GM12878 (cell line): Measurements from ENCODE around the gene TBC1D10A. TPM values are rescaled to one million over a fixed set of nuclear protein-coding genes. Genes with fewer than 3 reads are reported as not detected.
A peak's percentile ranks its signal among the peaks of the same experiment; 100 is the strongest.

Experiments
- ATAC-seq: fragments of 200-7000 bp; cut with Tn5 transposase; 3 replicates; pipeline ENCODE4 v1.9.1; 2020; ENCODE audit warnings: mild to moderate bottlenecking, moderate library complexity
- BruUV-seq: library from RNA; stranded (reverse); fragments of 400-500 nt; replicated peaks from 2 replicates; lab custom pipeline; 2021; lab: Mats Ljungman, UMichigan
- CTCF ChIA-PET: fragments of 300-600 bp; sonication (Branson Sonifier 250); formaldehyde crosslinking; extraction: SDS; loops from one replicate; lab custom pipeline; 2021; ENCODE audit warnings: inconsistent platforms; lab: Yijun Ruan, JAX
- POLR2A ChIA-PET: fragments of 350-600 bp; formaldehyde crosslinking; extraction: SDS; loops from one replicate; lab custom pipeline; 2021; ENCODE audit warnings: inconsistent platforms; lab: Charles Lee
- RAD21 ChIA-PET: fragments of 300-600 bp; sonication (Branson Sonifier 250); formaldehyde crosslinking; loops from one replicate; lab custom pipeline; 2023; ENCODE audit warnings: antibody characterized with exemption; ENCODE audit not compliant: unreplicated experiment; lab: Charles Lee
- SMC1A ChIA-PET: fragments of 300-600 bp; sonication (Branson Sonifier 250); formaldehyde crosslinking; loops from one replicate; lab custom pipeline; 2023; ENCODE audit not compliant: unreplicated experiment, uncharacterized antibody; lab: Charles Lee
- DNase-seq: peaks from one replicate; pipeline ENCODE4 v3.0.0-alpha.2; 2011; ENCODE audit warnings: low read depth, low spot score
- FAIRE-seq: peaks from 3 replicates; lab custom pipeline; 2011; peaks lifted over from hg19 to GRCh38; lab: Jason Lieb, UNC
- H2AFZ ChIP-seq: 2 replicates; pipeline ENCODE4 v1.6.0; 2011; ENCODE audit warnings: low read depth, low read length, control low read depth; ENCODE audit not compliant: control insufficient read depth
- H3K27ac ChIP-seq: 2 replicates; pipeline ENCODE4 v1.5.1; 2011; ENCODE audit warnings: control low read depth; ENCODE audit not compliant: control insufficient read depth, insufficient read depth
- H3K27me3 ChIP-seq, 2 experiments: replicated peaks in 1 of 2; 2 replicates each; pipeline versions ENCODE4 v1.6.0 to v1.6.1; 2011; ENCODE audit warnings: low read length in 1 of 2; ENCODE audit not compliant: control insufficient read depth in 2 of 2, insufficient read depth in 2 of 2
- H3K36me3 ChIP-seq, 2 experiments: 2 replicates each; pipeline ENCODE4 v1.5.1; 2011; ENCODE audit warnings: low read length in 1 of 2; ENCODE audit not compliant: control insufficient read depth in 2 of 2, insufficient read depth in 2 of 2
- H3K4me1 ChIP-seq: 2 replicates; pipeline ENCODE4 v1.6.1; 2011; ENCODE audit warnings: mild to moderate bottlenecking, low read length, moderate library complexity, mixed read lengths; ENCODE audit not compliant: control insufficient read depth, insufficient read depth
- H3K4me2 ChIP-seq: 2 replicates; pipeline ENCODE4 v1.6.0; 2011; ENCODE audit warnings: control low read depth; ENCODE audit not compliant: control insufficient read depth, insufficient read depth
- H3K4me3 ChIP-seq: fragments of 200-600 bp; sonication (generic); 2 replicates; pipeline ENCODE4 v1.5.1; 2016
- H3K79me2 ChIP-seq: 2 replicates; pipeline ENCODE4 v1.6.0; 2011; ENCODE audit warnings: low read length; ENCODE audit not compliant: control insufficient read depth, insufficient read depth
- H3K9ac ChIP-seq: 2 replicates; pipeline ENCODE4 v1.8.0; 2011; ENCODE audit warnings: low read length, control low read depth, mixed read lengths; ENCODE audit not compliant: control insufficient read depth, insufficient read depth
- H3K9me3 ChIP-seq: replicated peaks from 3 replicates; pipeline ENCODE4 v1.5.1; 2011; ENCODE audit warnings: mild to moderate bottlenecking, low read length; ENCODE audit not compliant: control insufficient read depth, insufficient read depth
- H4K20me1 ChIP-seq: 2 replicates; pipeline ENCODE4 v1.6.0; 2011; ENCODE audit not compliant: control insufficient read depth, insufficient read depth
- ATF7 ChIP-seq: fragments of 450-650 bp; IDR thresholded peaks from 2 replicates; pipeline ENCODE4 v1.6.1; 2016; ENCODE audit warnings: low read depth, mild to moderate bottlenecking
- BCL11A ChIP-seq: IDR thresholded peaks from 2 replicates; pipeline ENCODE4 v1.6.1; 2011; ENCODE audit warnings: low read depth, low read length
- CBFB ChIP-seq: IDR thresholded peaks from 2 replicates; pipeline ENCODE4 v1.6.1; 2016; ENCODE audit warnings: antibody characterized with exemption, low read depth
- CHD2 ChIP-seq: IDR thresholded peaks from 2 replicates; pipeline ENCODE4 v1.6.1; 2011; ENCODE audit warnings: low read depth, low read length, improper control_type of control experiment, borderline replicate concordance
- CREM ChIP-seq: IDR thresholded peaks from 2 replicates; pipeline ENCODE4 v1.6.1; 2014; ENCODE audit warnings: antibody characterized with exemption, low read depth
- DPF2 ChIP-seq: fragments of 450-650 bp; IDR thresholded peaks from 2 replicates; pipeline ENCODE4 v1.6.1; 2017; ENCODE audit warnings: mild to moderate bottlenecking
- EED ChIP-seq: sonication (generic); IDR thresholded peaks from 2 replicates; pipeline ENCODE4 v1.6.1; 2016; ENCODE audit warnings: antibody characterized with exemption, low read depth
- ETV6 ChIP-seq, 2 experiments: fragments of 450-650 bp in 1 of 2; IDR thresholded peaks in 1 of 2; conservative IDR thresholded peaks in 1 of 2; 2 replicates each; pipeline ENCODE4 v1.6.1; 2014; ENCODE audit warnings: antibody characterized with exemption in 1 of 2, borderline replicate concordance in 1 of 2, low read depth in 1 of 2, mild to moderate bottlenecking in 1 of 2, moderate library complexity in 1 of 2
- IKZF1 ChIP-seq: fragments of 450-650 bp; conservative IDR thresholded peaks from 2 replicates; pipeline ENCODE4 v1.6.1; 2017; ENCODE audit warnings: antibody characterized with exemption, mild to moderate bottlenecking
- JUND ChIP-seq: IDR thresholded peaks from 2 replicates; pipeline ENCODE4 v1.6.1; 2012; ENCODE audit warnings: low read depth, mild to moderate bottlenecking, low read length, improper control_type of control experiment, moderate library complexity
- KDM1A ChIP-seq: fragments of 200-600 bp; sonication (generic); IDR thresholded peaks from 2 replicates; pipeline ENCODE4 v1.6.1; 2016; ENCODE audit warnings: borderline replicate concordance
- MAX ChIP-seq: IDR thresholded peaks from 2 replicates; pipeline ENCODE4 v1.6.1; 2012; ENCODE audit warnings: low read depth, low read length, improper control_type of control experiment
- MEF2B ChIP-seq: fragments of 450-650 bp; IDR thresholded peaks from 2 replicates; pipeline ENCODE4 v1.6.1; 2018; ENCODE audit warnings: mild to moderate bottlenecking, moderate library complexity; ENCODE audit not compliant: partially characterized antibody, poor library complexity, severe bottlenecking
- MLLT1 ChIP-seq: fragments of 450-650 bp; IDR thresholded peaks from 2 replicates; pipeline ENCODE4 v1.6.1; 2016; ENCODE audit warnings: mild to moderate bottlenecking
- MYB ChIP-seq: fragments of 150-350 bp; IDR thresholded peaks from 2 replicates; pipeline ENCODE4 v1.6.1; 2014; ENCODE audit warnings: mild to moderate bottlenecking, low read depth, low read length, borderline replicate concordance
- PKNOX1 ChIP-seq: fragments of 450-650 bp; IDR thresholded peaks from 2 replicates; pipeline ENCODE4 v1.6.1; 2016; ENCODE audit warnings: mild to moderate bottlenecking
- POU2F2 ChIP-seq: IDR thresholded peaks from 3 replicates; pipeline ENCODE4 v1.6.1; 2011; ENCODE audit warnings: low read depth, mild to moderate bottlenecking, low read length, borderline replicate concordance
- RUNX3 ChIP-seq: IDR thresholded peaks from 2 replicates; pipeline ENCODE4 v1.6.1; 2012; ENCODE audit warnings: low read length, inconsistent platforms
- SPI1 ChIP-seq: IDR thresholded peaks from 2 replicates; pipeline ENCODE4 v1.6.1; 2011; ENCODE audit warnings: low read depth, mild to moderate bottlenecking, low read length, moderate library complexity, borderline replicate concordance; ENCODE audit not compliant: insufficient read depth
- USF1 ChIP-seq: IDR thresholded peaks from 2 replicates; pipeline ENCODE4 v1.6.1; 2011; ENCODE audit warnings: borderline replicate concordance, low read depth, mild to moderate bottlenecking, moderate library complexity, mixed read lengths, low read length; ENCODE audit not compliant: insufficient read depth; ENCODE audit errors: extremely low read length
- WGBS: methylation state at CpG from one replicate; pipeline ENCODE4 v1.1.6; 2016; ENCODE audit warnings: low lambda C conversion rate; ENCODE audit not compliant: insufficient replicate concordance, insufficient coverage; ENCODE audit errors: missing lambda C conversion rate; 5-methylcytosine and 5-hydroxymethylcytosine counted together
- in situ Hi-C: fragments of 300-500 bp; cut with MboI; formaldehyde crosslinking; loops from 9 replicates; pipeline ENCODE4 v1.14.3; 2018; ENCODE audit warnings: mixed read lengths
- intact Hi-C: fragments of 100-400 bp; cut with micrococcal nuclease; formaldehyde crosslinking; loops from one replicate; pipeline ENCODE4 v1.14.2; 2022; ENCODE audit not compliant: unreplicated experiment
- polyA plus RNA-seq, 11 experiments: library from polyadenylated mRNA; depleted of rRNA in 4 of 11; unstranded in 6 of 11; stranded (reverse) in 5 of 11; fragments of >200 nt; fragmentation: Nextera tagmentation in 4 of 11; fragmentation: Illumina TruSeq in 1 of 11; extraction: Ambion mirVana in 4 of 11; extraction: Trizol in 1 of 11; gene quantifications; 1 replicate in 1 of 11; 2 replicates in 10 of 11; pipeline versions ENCODE4 v1.2.1 to v1.2.3, GENCODE V29; 2011 to 2016; ENCODE audit warnings: inconsistent platforms in 2 of 11, missing spikeins in 2 of 11, low read depth in 1 of 11
- total RNA-seq, 4 experiments: library from RNA; depleted of rRNA in 3 of 4; stranded (reverse); fragments of >200 nt in 3 of 4; fragmentation: Illumina TruSeq in 1 of 4; extraction: Trizol in 1 of 4; gene quantifications; 2 replicates each; pipeline versions ENCODE4 v1.2.1 to v1.2.3, GENCODE V29; 2013 to 2021

TBC1D10A gene
- total and polyA plus RNA-seq, 10 of the 15 experiments (the other 5 are each of a cell fraction or from before 2014, with no cell fraction given) = 0.27 to 25.7 (median 15.3) TPM

GRCh38 chr22:30301995-30302809 lies 24.5 kb downstream of the TBC1D10A start:
- CTCF ChIA-PET = interaction anchor here (0.5 to 18.4 kb wide), 5 partner anchors 12 to 110 kb away, joined by 3 to 177 read pairs (median 3); partner anchors contain the start of gene CASTOR1
- Histone ChIP-seq H3K27me3 (no peaks in the 10 kb centered on the region), H3K79me2 (peaks cover 31% of the 10 kb centered on the region), H3K9me3 (no peaks in the 10 kb centered on the region), H3K4me2 (peak overlapping the region; percentile 33; the same call in 1 of the 2 replicates), H3K27ac (peak overlapping the region; percentile 29), H3K9ac (no peak overlapping the region), H3K4me3 (no peak overlapping the region), H3K36me3 (peaks cover 28 to 34% of the 10 kb centered on the region in 2 experiments; a peak in 3 of 4 replicates), H4K20me1 (no peaks in the 10 kb centered on the region), H2AFZ (no peak overlapping the region), H3K4me1 (peaks cover 52% of the 10 kb centered on the region)
- DNase-seq (no peak), ATAC-seq (peak; percentile 5; the same call in 1 of the 3 replicates), FAIRE-seq (no peak)
- intact Hi-C loops = no loop called here
- no TSS peak for BruUV-seq
- POLR2A ChIA-PET = interaction anchor here (1.2 to 16.1 kb wide), 4 partner anchors 12 to 54 kb away, joined by 4 to 198 read pairs (median 11); partner anchors contain the start of genes CCDC157, SF3A1 and TBC1D10A
- 36% methylated on average over 9 of the region's 9 CpGs for WGBS
- RAD21 ChIA-PET = interaction anchor here (1.3 to 1.4 kb wide), 2 partner anchors 10 to 14 kb away, joined by 4 to 5 read pairs; no protein-coding TSS in a partner anchor
- in situ Hi-C loops = no loop called here
- SMC1A ChIA-PET = interaction anchor here (1.6 to 9.7 kb wide), 4 partner anchors 11 to 22 kb away, joined by 3 to 84 read pairs (median 6); partner anchors contain the start of gene CASTOR1
- TF ChIP-seq BCL11A (no peak), IKZF1 (peak; percentile 27; the same call in 1 of the 2 replicates), KDM1A (no peak), MYB (no peak), MLLT1 (no peak), PKNOX1 (no peak), ETV6 (conservative IDR thresholded peaks at IDR 0.05 in 1 of 2, IDR thresholded peaks at IDR 0.05 in 1 of 2; ENCODE audit: borderline replicate concordance in 1 of 2, low read depth in 1 of 2) (peak in 1 of 2 experiments; percentile 58; a peak in 1 of 4 replicates), RUNX3 (peak; percentile 64), MEF2B (no peak), EED (peak; percentile 59; the same call in 1 of the 2 replicates), CBFB (no peak), USF1 (no peak), DPF2 (0 out of 2 replicates have a peak, but pooled peaks have one; percentile 23), ATF7 (no peak), SPI1 (peak; percentile 88), CREM (no peak), JUND (no peak), MAX (no peak), POU2F2 (no peak), CHD2 (no peak)
